Suppressor macrophage treated with lipopolysaccharide for 4 hours (primary cell): ENCODE results near the gene ATP10D.
"Not testable (repeated sequence)": the region's sequence is repeated elsewhere in the genome, so short reads cannot be mapped to it uniquely, and the experiment has no call there.

Source experiments
- DNase-seq: peaks from one replicate; pipeline ENCODE4 v3.0.0-alpha.2; 2020

The ATP10D gene

GRCh38 chr4:47538111-47538824 is 53.2 kb downstream of the ATP10D start:
- peak; percentile 27 for DNase-seq

DNA sequence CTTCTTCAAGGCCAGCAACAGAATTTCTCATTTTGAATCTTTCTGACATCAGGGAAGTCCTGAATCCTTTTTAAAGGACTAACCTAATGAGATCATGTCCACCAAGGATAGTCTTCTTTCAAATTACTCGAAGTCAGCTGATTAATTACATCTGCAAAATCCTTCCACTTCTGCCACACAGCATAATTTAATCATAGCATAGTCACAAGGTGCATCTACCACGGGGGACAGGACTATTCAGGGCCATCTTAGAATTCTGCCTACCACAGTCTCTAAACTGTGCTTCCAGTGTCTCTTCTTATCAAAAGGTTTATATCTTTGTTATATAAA is 53.7 kb downstream of the ATP10D start:
- DNase-seq = no peak

DNA sequence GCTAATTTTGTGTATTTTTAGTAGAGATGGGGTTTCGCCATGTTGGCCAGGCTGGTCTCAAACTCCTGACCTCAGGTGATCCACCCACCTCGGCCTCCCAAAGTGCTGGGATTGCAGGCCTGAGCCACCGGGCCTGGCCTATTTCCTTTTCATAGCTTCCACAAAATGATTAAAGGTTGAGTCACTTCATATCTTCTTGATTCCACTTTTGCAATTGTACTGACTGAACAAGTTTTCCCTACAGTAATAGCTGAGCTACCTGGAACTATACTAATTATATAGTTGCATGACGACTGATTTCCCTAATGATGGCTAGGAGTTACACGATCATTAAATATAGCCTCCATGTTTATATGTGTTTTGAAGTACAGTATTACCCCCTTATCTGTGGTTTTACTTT is 57.6 kb downstream of the ATP10D start:
- not testable (repeated sequence) for DNase-seq

- no peak for DNase-seq
These were observed 58.3 kb downstream of the ATP10D start for GRCh38 chr4:47543331-47543730.

DNA sequence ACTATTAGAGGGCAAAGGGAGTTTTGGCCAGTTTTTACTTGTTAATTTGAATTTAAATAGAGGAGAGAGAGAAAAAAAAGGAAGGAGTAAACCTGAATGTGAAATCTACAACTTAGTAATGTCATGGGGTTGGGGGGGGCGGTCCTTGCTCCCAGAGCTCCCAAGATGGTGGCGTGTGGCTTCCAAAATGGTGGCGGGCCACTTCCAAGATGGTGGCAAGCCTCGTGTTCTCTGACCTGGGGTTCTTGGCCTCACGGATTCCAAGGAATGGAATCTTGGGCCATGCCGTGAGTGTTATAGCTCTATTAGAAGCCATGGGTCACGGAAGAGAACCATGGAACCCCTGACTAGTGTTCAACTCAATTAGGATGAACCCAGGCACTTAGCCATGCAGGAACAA is 65.3 kb downstream of the ATP10D start:
- DNase-seq = not testable (repeated sequence)

DNA sequence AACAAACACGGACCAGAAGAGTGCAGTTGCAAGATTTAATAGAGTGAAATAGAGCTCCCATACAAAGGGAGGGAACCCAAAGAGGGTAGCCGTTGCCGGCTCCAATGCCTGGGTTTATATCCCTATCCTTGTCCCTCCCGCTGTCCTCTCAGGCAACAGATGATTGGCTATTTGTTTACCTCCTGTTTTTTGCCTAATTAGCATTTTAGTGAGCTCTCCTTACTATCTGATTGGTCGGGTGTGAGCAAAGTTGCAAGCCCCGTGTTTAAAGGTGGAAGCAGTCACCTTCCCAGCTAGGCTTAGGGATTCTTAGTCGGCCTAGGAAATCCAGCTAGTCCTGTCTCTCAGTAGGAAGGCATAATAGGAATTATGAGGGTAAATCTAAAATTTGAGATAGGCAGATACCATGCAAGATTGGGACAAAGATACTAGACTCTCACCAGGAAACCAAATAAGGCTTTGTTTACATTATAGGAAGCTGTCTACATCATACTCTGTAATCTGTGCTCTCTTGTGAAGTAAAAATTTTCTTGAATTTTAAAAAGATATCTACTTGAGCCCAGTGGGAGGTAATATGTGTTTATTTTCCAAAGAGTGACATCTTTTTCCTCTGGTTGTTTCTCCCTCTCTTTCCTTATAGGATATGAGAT is 65.9 kb downstream of the ATP10D start:
- DNase-seq = no peak

GRCh38 chr4:47551682-47552081 is 66.6 kb downstream of the ATP10D start:
- DNase-seq = no peak

GRCh38 chr4:47553329-47554125 is 68.5 kb downstream of the ATP10D start:
- DNase-seq = no peak

- DNase-seq = not testable (repeated sequence)
These were observed 70.8 kb downstream of the ATP10D start for GRCh38 chr4:47555920-47556319.

- DNase-seq = no peak
These were observed 72.2 kb downstream of the ATP10D start for GRCh38 chr4:47557255-47557654.

DNA sequence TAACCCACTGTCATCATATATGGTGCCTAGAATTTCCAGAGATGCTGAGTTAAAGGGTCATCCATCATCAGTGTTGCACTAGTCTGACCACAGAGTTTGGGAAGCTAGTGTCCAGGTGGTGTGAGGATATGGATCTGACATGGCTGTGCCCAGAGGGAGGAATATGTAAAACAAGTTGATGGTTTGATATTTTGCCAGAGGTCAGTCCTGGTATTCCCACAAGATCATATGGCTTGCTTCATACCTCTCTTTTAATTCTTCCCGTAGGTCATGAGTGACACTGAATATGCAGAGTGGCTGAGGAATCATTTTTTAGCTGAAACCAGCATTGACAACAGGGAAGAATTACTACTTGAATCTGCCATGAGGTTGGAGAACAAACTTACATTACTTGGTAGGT is 75.6 kb downstream of the ATP10D start:
- DNase-seq = no peak

- no peak for DNase-seq
These were observed 76.3 kb downstream of the ATP10D start for GRCh38 chr4:47561331-47561730.

DNA sequence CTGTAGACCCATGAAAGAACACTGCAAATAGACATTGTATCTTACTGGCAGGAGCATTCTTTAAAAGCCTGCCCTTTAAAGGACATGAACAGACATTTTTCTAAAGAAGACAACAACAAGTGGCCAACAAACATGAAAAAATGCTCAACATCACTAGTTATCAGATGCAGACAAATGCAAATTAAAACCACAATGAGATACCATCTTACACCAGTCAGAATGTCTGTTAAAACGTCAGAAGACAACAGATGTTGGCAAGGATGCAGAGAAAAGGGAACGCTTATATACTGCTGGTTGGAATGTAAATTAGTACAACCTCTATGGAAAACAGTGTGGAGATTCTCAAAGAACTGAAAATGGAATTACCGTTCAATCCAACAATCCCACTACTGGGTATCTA is 77.2 kb downstream of the ATP10D start:
- no peak for DNase-seq

GRCh38 chr4:47566566-47566965 is 81.5 kb downstream of the ATP10D start:
- no peak for DNase-seq

DNA sequence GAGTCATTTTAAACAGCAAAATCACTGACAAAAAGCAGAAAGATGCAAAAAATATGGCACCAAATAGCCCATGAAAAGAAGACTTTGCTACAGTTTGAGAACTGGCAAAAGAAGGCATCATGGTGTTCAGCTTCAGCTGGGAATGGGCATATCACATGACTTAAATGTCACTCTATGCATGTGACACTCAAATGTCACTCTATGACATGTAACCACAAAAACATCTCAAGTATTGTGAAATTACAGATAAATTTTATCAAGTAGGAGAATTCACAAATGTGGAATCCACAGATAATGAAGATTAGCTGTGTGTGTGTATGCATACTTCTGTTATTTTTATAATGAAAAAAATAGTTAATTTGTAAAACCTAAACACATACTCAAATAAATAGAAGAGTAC is 81.9 kb downstream of the ATP10D start:
- no peak for DNase-seq

DNA sequence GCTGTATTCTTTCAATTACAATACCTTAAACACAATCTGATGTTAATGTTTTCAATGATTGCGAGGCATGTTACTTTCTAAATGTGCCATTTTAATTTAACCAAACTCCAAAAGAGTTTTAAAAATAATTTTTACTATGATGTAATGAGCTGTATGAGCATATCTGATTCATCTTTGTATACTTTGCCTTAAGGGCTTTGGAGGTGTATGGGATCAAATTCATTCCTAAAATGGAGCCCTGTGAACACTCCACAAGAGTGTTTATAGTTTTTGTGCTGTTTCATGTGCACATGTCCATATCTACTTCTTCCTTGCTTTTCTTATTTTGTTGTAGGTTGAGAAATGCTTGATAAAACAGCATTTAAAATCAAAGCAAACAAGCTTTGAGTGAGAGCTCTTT is 82.4 kb downstream of the ATP10D start:
- no peak for DNase-seq

- no peak for DNase-seq
These were observed 85.7 kb downstream of the ATP10D start for GRCh38 chr4:47570816-47571215.

GRCh38 chr4:47572981-47573380 is 87.9 kb downstream of the ATP10D start:
- DNase-seq = no peak

DNA sequence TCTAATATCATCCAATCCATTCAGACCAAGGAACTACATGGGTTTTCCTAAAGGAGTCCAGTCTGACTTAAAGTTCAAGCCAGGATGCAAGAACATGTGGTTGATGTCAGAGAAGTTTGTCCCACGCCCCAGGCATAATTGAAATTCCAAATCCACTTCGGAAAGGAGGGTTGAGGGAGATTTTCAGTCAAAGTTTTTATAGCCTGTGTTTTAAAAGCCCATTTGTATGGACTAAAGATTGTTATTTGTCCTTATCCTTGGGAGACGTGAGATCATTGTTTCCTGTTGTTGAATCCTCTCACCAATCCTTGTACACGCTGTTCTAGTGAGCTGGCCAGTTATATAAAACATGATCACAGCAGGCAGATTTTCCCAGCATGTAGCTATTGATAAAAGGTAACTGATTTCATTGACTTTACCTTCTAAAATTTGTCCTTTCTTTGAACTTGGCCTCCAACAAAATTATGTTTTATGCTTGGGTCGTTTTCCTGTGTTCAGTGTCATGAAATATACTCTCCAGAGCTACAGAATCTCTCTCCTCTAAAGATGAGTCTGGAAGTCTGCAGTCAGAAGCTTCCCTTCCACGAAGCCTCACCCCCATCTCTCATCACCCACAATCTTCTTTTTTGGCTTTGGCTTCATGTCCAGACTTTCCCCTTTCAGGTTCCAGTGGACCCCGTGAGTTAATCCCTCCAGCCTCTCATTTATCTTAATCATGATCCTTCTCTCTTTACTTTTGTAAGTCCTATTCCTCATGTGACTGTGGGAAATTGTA is 92.9 kb downstream of the ATP10D start:
- no peak for DNase-seq

- no peak for DNase-seq
These were observed 94.2 kb downstream of the ATP10D start for GRCh38 chr4:47579235-47579634.

DNA sequence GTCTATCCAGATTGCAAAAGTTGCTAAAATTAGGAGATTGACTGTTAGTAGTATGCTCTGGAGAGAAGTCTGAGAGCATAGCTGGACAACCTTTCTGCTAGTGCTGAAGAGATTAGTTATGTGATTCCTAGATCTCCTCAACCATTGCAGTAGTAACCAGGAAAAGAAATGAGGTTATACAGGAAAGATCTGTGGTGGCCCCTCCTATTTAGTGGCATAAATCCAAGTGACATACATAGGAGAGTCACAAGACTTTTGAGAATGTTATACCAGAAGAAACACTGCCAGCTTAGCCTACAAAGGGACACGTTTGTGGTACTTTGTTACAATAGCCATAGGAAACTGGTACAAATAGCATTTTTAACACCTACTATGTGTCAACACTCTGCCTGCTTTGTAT is 105.2 kb downstream of the ATP10D start:
- no peak for DNase-seq

DNA sequence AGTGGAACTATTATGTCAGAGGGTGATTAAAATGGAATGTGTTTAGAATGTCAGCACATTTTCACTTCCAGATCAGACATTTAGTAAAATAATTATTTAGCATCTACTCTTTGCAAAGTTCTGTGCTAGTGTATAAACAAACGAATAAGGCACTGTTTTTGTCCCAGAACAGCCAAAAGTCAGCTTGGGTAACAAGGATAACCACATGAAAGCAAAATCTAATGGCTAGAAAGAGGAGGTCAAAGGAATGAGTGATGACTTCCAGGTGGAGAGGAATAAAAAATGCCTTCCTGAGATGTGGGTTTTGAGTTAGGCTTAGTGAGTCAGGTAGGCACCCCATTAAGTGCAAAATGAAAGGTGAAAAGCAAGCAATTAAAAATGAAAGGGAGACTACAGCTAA is 112.6 kb downstream of the ATP10D start:
- DNase-seq = no peak

GRCh38 chr4:47598320-47598719 is 113.2 kb downstream of the ATP10D start:
- DNase-seq = no peak
